Activated CD8-positive, alpha-beta memory T cell treated with anti-CD3 and anti-CD28 coated beads, Interleukin-2, amount 50 U/mL, for 48 hours (primary cell): ENCODE results near the gene HDAC11.
"Not testable (repeated sequence)": the region's sequence is repeated elsewhere in the genome, so short reads cannot be mapped to it uniquely, and the experiment has no call there.

Experiments used
- DNase-seq: peaks from one replicate; pipeline ENCODE4 v3.0.0-alpha.2; 2020

Gene HDAC11

GRCh38 chr3:13508496-13508895 is 28.4 kb downstream of the HDAC11 start:
- no peak for DNase-seq

DNA sequence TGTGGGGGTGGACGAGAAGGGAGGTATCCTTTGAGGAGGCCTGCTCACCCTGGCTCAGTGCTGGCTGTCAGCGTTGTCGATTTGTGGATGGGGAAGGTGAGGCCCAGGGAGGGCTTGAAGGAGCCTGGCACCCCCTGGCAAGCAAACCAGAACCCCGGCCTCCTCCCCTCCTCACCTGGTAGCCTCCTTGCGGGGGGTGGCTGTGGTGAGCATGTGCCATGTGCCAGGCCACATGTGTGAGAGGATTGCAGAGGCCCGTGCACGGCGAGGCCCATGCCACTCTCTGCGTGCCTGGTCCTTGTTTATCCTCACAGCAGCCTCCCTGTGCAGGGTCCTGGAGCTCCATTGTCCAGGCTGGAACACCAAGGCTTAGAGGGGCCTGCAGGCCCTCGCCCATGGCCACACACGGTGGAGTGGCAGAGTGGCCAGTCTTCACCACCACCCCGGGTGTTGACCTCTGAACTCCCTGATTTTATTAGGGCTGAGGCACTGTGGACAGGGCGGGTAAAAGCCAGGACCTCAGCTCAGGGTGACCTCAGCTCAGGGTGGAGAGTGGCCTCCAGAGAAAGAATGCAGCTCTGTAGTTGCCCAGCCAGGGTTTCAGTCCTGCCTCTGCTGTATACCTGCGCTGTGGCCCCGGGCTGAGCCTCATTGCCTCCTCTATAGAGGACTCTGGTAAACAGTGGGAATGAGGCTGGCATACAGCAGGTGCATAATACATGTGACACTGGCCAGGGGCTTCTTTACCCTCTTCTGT is 29.1 kb downstream of the HDAC11 start:
- no peak for DNase-seq

GRCh38 chr3:13509816-13510192 is 29.7 kb downstream of the HDAC11 start:
- no peak for DNase-seq

DNA sequence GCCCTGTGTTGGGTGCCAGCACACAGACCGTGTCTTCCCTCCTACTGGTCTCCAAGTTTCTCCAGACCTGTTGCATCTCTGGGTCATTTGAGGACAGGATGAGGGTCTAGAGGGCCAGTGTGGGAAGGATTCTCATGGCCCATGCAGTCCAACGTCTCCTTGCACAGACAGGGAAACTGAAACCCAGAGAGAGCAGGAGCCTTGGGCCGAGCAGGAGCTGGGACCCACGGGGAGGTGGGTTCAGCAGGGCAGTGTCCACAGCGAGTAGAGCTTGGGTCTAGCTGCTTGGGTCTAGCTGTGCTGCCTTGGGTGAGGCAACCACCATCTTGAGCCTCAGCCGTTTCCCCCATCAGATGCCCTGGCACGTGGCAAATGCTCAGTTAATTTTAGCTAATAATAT is 32.3 kb downstream of the HDAC11 start:
- DNase-seq, result no peak

DNA sequence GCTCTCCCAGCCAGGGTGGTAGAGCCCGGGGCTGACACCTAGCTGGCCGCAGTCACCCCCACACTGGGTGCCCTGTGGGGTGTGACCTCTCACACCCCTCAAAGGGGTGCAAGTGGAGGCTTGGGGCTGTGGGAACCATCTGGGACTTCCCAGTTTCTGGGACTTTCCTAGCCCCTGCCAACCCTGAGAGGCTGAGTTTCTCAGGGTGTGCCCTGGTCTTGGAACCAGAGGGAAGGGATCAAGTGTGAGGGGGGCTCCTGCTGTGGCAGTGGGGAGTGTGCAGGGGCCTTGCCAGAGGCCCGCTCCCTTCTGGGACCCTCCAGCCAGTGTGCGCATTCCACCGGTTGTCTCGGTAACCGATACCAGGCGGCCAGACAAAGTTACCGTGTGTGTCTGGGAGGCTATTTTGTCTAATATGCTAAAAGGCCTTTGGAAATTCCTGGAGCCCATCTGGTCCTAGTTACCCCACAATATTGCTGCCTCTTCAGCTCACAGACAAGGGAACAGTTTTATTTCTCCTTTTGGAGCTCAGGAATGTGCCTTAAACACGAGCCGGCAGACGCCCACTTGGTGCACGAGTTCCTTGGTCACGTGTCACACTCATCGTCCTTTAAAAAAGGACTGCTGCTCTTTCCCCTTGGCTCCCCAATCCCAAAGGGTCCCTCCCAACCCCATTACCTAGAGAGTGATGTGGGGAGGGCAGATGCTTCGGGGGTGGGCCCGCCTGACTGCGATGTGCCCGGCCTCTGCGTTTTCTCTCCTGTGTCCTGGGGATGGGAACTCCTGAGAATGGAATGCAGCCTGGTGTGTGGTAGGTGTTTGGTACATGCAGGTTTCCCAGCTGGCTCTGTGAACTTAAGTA is 33.2 kb downstream of the HDAC11 start:
- no peak for DNase-seq

GRCh38 chr3:13513913-13514517 is 33.9 kb downstream of the HDAC11 start:
- no peak for DNase-seq

GRCh38 chr3:13514639-13515435 is 34.7 kb downstream of the HDAC11 start:
- DNase-seq, result no peak

DNA sequence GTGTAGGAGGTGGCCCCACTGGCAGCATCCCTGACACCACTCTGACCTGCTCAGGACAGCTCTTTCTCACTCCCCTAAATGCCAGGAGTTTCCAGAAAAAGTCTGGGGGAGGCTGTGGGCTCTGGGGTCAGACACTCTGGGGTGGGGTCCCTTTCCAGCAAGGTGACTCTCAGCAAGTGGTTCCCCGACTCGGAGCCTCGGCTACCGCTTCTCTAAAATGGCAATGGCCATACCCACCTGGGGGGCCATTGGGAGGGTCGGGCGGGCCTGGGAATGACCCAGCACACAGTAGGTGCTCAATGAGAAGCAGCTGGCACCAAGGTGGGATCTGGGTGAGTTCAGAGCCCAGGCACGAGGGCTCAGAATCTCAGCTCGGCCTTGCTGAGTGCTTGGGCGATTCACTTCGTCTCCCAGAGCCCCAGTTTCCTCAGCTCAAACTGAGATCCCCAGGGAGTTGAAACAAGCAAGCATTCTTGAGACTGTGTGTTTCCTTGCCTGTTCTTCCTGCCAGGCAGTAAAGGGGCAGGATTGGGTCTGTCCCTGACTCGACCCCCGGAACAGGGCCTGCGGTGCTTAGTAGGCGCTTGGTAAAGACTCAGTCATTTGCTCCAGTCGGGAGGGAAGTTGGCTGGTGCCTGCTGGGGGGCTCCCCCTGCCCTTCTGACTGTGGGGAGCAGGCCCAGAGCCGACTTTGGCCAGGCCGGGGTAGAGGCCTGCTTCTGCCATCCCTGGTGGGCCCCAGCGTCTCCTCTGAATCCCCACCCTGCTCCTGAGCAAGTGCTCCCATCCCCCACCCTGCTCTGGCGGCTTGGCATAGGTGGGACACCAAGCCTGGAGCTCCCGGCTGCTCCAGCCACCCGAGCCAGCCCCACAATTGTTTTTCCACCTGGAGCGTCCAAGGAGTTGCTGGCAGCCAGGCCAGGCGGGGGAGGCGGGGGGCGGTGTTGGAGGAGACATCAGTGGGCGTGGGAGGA is 36.0 kb downstream of the HDAC11 start:
- DNase-seq, result no peak

DNA sequence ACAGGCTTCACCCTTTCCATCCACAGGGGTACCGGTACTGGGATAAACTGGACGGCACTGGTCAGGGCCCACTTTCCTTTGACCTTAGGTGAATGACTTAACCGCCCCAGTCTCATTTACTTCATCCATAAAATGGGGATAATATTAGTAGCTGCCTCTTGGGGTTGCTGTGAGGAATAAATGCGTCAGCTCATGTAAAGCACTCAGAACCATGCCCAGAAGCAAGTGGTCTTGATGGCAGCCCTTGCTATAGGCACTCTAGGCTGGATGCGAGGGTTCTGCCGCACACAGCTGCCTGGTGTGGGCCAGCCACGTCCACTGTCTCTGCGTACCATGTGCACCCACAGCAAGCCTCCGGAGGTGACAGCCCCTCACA is 36.6 kb downstream of the HDAC11 start:
- no peak for DNase-seq

DNA sequence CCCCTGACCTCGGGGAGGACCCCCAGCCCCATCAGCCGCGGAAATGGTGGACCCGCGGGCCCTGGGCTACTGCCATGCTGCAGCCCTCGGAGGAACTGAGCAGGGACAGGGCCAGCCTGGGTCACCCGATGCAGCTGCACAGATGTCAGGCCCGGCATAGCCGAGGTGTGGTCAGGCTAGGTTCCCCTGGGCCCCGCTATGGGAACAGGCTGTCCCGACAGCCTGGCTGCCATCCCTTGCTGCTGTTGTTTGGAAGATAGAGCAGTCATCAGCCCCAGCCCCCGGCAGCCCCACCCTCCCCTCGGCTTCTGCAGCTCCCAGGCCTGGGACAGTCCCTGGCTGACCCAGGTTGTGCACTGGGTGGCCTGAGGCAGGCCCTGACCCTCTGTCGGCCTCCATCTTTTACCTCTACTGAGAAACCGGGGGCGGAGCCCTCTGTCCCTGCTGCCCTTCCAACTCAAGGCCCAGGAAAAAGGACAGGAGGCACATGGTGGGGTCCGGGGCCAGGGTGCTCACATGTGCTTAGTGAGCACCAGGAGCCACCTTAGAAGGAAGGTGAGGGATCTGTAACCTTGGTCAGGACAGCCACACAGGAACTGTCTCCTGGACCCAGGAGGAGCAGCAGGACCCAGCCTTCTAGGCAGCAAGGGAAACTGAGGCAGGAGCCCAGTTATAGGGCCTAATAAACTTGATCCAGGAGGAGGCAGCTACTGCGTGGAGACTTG is 37.3 kb downstream of the HDAC11 start:
- no peak for DNase-seq

GRCh38 chr3:13518516-13518953 is 38.4 kb downstream of the HDAC11 start:
- no peak for DNase-seq

DNA sequence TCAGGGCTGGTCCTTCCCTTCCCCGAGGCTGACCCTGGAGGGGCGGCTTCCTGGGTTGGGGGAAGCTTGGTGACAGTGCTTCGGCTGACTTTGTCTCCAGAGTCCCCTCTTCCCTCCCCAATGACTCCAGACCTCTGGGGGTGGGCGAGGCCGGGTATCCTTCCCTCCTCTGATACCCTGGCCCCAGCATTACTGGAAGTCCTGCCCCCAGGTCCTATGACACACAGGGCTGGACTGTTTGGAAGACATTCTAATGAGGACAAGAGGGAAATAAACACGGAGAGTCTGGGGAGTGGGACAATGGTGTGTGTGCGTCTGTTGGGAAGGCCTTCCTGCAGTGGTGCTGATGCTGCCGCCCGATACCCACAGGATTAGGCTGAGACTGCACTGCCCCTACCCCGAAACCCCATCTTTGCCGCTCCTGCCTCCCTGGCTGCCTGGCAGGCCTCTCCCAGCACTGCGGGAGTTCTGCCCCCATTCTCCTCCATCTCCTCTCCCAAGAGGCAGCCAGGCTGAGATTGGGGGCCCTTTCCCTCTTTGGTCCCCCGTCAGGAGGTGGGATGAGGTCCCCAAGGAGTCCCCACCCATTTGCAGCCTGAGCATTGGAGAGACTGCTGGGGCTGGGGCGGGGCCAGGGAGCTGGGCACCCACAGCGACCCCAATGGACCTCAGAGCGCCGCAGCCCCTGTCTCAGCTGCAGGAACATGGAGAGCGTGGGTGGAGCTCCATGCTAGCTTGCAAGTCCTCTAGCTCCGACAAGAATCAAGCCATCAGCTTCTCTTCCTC is 39.1 kb downstream of the HDAC11 start:
- no peak for DNase-seq

GRCh38 chr3:13520326-13520880 is 40.3 kb downstream of the HDAC11 start:
- DNase-seq, result no peak

DNA sequence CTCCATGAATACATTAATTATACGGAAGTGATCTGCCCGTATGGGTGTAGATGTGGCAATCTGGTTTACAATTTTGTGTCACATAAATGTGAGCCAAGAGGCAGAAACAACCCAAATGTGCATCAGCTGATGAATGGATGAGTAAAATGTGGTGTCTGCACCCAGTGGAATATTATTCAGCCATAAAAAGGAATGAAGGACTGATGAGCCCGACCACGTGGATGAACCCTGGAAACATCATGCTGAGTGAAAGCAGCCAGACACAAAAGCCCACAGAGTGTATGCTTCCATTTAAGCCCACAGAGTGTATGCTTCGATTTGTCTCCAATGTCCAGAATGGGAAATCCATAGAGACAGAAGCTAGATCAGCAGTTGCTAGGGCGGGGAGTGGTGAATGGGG is 41.2 kb downstream of the HDAC11 start:
- DNase-seq, result no peak

GRCh38 chr3:13521749-13522148 is 41.6 kb downstream of the HDAC11 start:
- DNase-seq, result not testable (repeated sequence)

GRCh38 chr3:13522236-13522635 is 42.1 kb downstream of the HDAC11 start:
- DNase-seq, result no peak

DNA sequence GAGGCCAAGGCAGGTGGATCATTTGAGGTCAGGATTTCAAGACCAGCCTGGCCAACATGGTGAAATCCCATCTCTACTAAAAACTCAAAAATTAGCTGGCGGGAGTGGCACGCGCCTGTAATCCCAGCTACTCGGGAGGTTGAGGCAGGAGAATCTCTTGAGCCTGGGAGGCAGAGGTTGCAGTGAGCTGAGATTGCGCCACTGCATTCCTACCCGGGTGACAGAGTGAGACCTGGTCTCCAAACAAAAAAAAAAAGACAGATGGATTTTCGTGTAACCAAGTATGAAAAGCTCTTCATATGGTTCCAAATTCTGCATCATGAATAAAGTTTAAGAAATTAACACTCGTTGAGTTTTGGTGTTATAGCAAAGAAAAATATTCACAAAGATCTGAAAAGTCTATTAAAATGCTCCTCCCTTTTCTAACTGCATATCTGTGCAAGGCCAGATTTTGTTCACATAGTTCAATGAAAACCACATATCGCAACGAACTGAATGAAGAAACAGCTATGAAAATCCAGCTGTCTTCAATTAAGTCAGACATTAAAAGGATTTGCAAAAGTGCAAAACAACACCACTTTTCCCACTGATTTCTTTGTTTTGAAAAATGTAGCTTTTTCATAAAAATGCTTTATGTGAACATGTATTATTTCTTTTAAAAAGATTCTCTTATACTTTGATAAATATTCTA is 45.0 kb downstream of the HDAC11 start:
- no peak for DNase-seq

- no peak for DNase-seq
Observed at GRCh38 chr3:13525827-13526625, 45.9 kb downstream of the HDAC11 start.

- DNase-seq, result no peak
Observed at GRCh38 chr3:13526626-13526949, 46.5 kb downstream of the HDAC11 start.
